HCT116 (cell line): ENCODE data around the gene ATP5F1D.

Experiments used
- CEBPB ChIP-seq: IDR thresholded peaks from 2 replicates; pipeline ENCODE4 v1.6.1; 2012; ENCODE audit warnings: low read depth
- CTCF ChIP-seq, 3 experiments: fragments of 200-600 bp in 1 of 3; sonication (generic) in 1 of 3; IDR thresholded peaks in 2 of 3; conservative IDR thresholded peaks in 1 of 3; 2 replicates each; pipeline ENCODE4 v1.5.1; 2012 to 2017; ENCODE audit warnings: low read depth in 2 of 3, low read length in 2 of 3, antibody characterized with exemption in 1 of 3, borderline replicate concordance in 1 of 3, control low read depth in 1 of 3, mild to moderate bottlenecking in 1 of 3, mixed read lengths in 1 of 3, mixed run types in 1 of 3, moderate library complexity in 1 of 3; ENCODE audit not compliant: insufficient read depth in 1 of 3
- EZH2 ChIP-seq: fragments of 200-600 bp; sonication (generic); IDR thresholded peaks from 2 replicates; pipeline ENCODE4 v1.6.1; 2017; ENCODE audit warnings: antibody characterized with exemption, mixed run types
- EZH2phosphoT487 ChIP-seq: fragments of 200-600 bp; IDR thresholded peaks from 2 replicates; pipeline ENCODE4 v1.6.1; 2018; ENCODE audit warnings: antibody characterized with exemption, borderline replicate concordance
- MAX ChIP-seq: IDR thresholded peaks from 2 replicates; pipeline ENCODE4 v1.6.1; 2012
- POLR2A ChIP-seq: IDR thresholded peaks from 2 replicates; pipeline ENCODE4 v1.7.0; 2011; ENCODE audit warnings: borderline replicate concordance; ENCODE audit not compliant: insufficient read depth, insufficient read length; ENCODE audit errors: extremely low read depth
- POLR2AphosphoS5 ChIP-seq: IDR thresholded peaks from 2 replicates; pipeline ENCODE4 v1.6.1; 2011; ENCODE audit warnings: mild to moderate bottlenecking, low read depth, low read length, moderate library complexity
- TCF7L2 ChIP-seq: IDR thresholded peaks from 2 replicates; pipeline ENCODE4 v1.7.0; 2011; ENCODE audit warnings: borderline replicate concordance, inconsistent platforms; ENCODE audit not compliant: insufficient read depth, insufficient read length; ENCODE audit errors: extremely low read depth

GRCh38 chr19:1255186-1256161 lies 13.9 kb downstream of the ATP5F1D start:
- TF ChIP-seq TCF7L2 (no peak), MAX (no peak), CEBPB (no peak), CTCF (IDR thresholded peaks at IDR 0.05 in 2 of 3, conservative IDR thresholded peaks at IDR 0.05 in 1 of 3; ENCODE audit: borderline replicate concordance in 1 of 3, insufficient read depth in 1 of 3, low read depth in 2 of 3, low read length in 2 of 3) (no peak), EZH2 (no peak), EZH2phosphoT487 (no peak), POLR2AphosphoS5 (no peak; the same call in 1 of the 2 replicates), POLR2A (no peak)
